Measurements from ENCODE around the gene BACH1. TPM values are rescaled to one million over a fixed set of nuclear protein-coding genes. Genes with fewer than 3 reads are reported as not detected.

The BACH1 gene
- total and polyA plus RNA-seq, 8 donors: 33.3 to 117 (median 39.5) TPM

DNA sequence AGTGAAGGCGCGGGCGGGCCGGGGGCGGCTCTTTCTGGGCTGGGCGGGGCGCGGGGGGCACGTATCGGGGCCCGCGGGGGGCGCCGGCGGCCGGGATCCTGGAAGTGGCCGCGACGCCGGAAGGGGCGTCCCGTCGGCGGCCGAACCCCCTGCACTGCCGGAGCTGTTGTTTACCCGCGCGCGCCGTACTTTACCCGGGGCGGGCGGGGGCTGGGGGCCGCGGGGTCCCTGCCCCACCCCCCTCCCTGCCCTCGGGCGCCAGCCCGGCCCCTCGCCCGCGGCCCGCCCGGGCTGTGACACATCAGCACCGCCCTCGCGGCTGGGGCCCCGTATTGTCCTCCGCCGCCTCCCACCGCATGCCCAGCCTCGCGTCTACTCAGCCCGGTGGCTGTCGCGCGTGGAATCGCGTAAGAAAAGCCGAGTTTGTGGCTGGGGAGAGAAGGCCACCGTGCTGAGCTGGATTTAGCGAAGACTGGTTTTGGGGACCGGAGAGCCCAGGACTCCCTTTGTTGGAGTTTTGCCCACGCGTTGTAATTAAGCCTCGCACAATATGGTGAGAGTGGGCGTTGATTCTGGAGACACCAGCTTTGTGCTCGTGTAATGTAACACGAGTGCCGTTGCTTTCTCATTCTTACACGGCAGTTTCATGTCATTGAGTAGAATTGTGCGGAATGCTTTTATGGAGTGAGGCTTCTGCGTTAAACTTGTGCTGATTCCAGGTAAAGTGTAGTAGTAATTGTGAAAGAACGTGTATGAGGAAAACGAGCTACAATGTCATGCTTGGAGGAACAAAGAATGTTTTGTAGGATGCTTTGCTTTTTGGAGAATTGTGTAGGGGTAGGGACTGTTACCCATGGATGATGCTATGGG, 559 bp downstream of the BACH1 start:
- DNase-seq (peak; percentile 61 to 94 (median 68)), ATAC-seq (peak; percentile 65)
- Histone ChIP-seq H3K27ac (peak overlapping the region; percentile 94 to 99), H3K36me3 (no peaks in the 10 kb centered on the region), H3K27me3 (no peaks in the 10 kb centered on the region), H3K4me3 (peak overlapping the region; percentile 57 to 76), H3K9me3 (no peaks in the 10 kb centered on the region), H3K4me1 (peaks cover 34 to 56% of the 10 kb centered on the region in 2 donors)
- TF ChIP-seq, protein P1, sequence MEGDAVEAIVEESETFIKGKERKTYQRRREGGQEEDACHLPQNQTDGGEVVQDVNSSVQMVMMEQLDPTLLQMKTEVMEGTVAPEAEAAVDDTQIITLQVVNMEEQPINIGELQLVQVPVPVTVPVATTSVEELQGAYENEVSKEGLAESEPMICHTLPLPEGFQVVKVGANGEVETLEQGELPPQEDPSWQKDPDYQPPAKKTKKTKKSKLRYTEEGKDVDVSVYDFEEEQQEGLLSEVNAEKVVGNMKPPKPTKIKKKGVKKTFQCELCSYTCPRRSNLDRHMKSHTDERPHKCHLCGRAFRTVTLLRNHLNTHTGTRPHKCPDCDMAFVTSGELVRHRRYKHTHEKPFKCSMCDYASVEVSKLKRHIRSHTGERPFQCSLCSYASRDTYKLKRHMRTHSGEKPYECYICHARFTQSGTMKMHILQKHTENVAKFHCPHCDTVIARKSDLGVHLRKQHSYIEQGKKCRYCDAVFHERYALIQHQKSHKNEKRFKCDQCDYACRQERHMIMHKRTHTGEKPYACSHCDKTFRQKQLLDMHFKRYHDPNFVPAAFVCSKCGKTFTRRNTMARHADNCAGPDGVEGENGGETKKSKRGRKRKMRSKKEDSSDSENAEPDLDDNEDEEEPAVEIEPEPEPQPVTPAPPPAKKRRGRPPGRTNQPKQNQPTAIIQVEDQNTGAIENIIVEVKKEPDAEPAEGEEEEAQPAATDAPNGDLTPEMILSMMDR (IDR thresholded peaks at IDR 0.05): no peak
- intact Hi-C loops (cut with DNase I): no loop called here

DNA sequence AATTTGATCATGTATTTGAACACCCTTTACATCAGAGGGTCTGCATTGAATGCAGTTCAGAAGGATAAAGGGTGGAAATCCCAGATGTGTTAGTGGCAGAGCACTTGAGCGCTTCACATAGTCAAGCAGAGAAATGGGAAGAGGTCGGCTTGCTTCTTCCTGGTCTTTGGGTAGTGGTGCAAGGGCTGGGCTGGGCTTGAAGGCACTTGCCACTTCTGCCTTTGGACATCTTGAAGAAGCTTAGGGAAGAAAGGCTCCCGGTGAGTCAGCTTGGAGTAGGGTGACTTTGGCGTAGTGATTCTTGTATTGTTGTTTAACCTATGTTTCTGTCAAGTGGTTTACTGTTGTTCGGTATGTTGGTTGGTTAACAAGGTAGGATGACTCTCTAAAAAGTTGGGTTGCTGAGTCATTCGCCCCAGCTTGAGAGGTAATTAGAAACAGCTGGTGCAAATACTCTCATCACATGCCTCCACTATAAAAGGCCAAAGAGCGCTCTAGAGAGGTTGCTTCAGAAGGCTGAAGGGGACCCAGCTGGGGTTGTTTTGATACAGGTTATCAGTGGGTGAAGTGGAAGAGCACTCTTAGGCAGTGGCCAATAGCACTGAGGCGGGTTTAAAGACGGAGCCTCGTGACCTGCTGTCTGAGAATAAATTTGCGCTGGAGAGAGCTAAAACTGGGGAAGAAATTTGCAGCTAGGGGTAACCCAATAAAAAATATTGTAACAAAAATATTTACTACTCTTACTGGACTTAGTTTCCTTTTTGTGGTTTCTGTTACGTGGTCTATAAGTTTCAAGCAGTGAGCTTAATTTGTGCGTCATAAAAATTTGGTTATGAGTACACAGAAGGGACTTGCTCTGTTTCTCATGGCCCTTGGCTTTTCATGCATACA, 1.4 kb downstream of the BACH1 start:
- ATAC-seq (peak; percentile 66), DNase-seq (peak in 3 of 4 donors; percentile 53 to 84 (median 83))
- intact Hi-C loops (cut with DNase I): no loop called here
- TF ChIP-seq, protein P1 (IDR thresholded peaks at IDR 0.05): no peak
- no peaks in the 10 kb centered on the region for H3K9me3 ChIP-seq
- peaks cover 43 to 65% of the 10 kb centered on the region in 2 donors for H3K4me1 ChIP-seq
- H3K36me3 ChIP-seq: no peaks in the 10 kb centered on the region
- no peaks in the 10 kb centered on the region for H3K27me3 ChIP-seq
- H3K4me3 ChIP-seq: peak overlapping the region; percentile 57 to 76
- peak overlapping the region; percentile 94 to 99 for H3K27ac ChIP-seq

DNA sequence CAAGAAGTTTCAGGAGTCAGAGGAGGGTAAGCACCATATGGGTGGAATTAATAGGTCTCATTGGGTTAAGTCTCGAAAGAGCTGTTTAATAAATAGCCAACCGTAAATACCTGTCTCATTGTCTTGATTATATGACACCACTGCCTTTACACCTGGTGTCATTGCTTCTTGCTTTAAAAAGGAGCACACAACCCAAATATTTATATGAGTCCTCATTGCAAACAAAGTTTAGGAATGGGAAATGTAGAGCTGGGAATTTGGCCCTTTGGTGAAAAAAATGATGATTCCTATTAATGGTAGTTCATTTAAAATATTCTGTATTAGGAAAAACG, 2.1 kb downstream of the BACH1 start:
- Histone ChIP-seq H3K27me3 (no peaks in the 10 kb centered on the region), H3K4me1 (peaks cover 46 to 71% of the 10 kb centered on the region in 2 donors), H3K27ac (peak overlapping the region; percentile 94 to 99), H3K36me3 (no peaks in the 10 kb centered on the region), H3K9me3 (no peaks in the 10 kb centered on the region), H3K4me3 (peak overlapping the region; percentile 57 to 76)
- no peak for DNase-seq
- no peak for ATAC-seq
- TF ChIP-seq, protein P1 (IDR thresholded peaks at IDR 0.05): no peak
- intact Hi-C loops (cut with DNase I): no loop called here

DNA sequence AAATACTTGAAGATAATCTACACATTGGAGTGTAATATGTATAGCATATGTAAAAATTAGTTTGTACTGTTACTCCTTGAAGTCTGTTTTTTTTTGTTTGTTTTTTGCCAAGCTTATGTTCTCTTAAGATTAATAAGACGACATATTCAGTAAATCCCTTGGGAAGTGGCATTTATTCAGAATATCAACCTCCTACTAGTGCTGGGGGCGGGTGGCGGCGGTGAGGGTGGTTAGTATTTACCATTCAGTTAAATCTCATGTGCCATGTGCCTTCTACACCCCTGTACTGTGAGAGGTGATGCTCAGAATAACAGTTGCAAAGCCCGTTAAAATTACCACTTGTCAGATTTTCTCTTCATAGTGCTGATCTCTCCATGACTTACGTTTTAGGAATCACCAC, 3.0 kb downstream of the BACH1 start:
- peaks cover 46 to 77% of the 10 kb centered on the region in 2 donors for H3K4me1 ChIP-seq
- H3K9me3 ChIP-seq: no peaks in the 10 kb centered on the region
- H3K36me3 ChIP-seq: no peaks in the 10 kb centered on the region
- ATAC-seq (no peak), DNase-seq (no peak)
- no peaks in the 10 kb centered on the region for H3K27me3 ChIP-seq
- intact Hi-C loops (cut with DNase I): no loop called here
- TF ChIP-seq, protein P1 (IDR thresholded peaks at IDR 0.05): no peak
- H3K4me3 ChIP-seq: peak overlapping the region in 1 of 2 donors; percentile 76
- H3K27ac ChIP-seq: peak overlapping the region in 1 of 2 donors; percentile 99

Measured in left lung (tissue), 10 donors.